ENCODE results near the gene PACS1. TPM values are rescaled to one million over a fixed set of nuclear protein-coding genes. Genes with fewer than 3 reads are reported as not detected.

PACS1 gene
- total and polyA plus RNA-seq, 2 donors: 9.2 to 29.5 TPM

DNA sequence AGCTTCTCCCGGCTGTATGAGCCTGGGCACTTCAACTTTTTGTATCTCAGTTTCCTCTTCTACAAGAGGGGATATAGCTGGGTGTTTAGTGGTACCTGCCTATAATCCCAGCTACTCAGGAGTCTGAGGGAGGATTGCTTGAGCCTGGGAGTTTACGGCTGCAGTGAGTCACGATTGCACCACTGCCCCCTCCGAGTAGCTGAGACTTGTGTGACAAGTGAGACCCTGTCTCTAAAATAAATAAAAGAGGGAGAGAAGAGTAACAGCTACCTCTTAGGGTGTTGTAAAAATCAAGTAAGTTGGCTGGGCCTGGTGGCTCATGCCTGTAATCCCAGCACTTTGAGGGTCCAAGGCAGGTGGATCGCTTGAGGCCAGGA is 33.8 kb upstream of the PACS1 start:
- Histone ChIP-seq H3K9me3 (ENCODE audit: control insufficient read depth in 2 of 2, insufficient read depth in 1 of 2, low read length in 1 of 2) (peaks cover 0 to 11% of the 10 kb centered on the region in 2 donors), H3K36me3 (ENCODE audit: control insufficient read depth in 2 of 2, insufficient read depth in 2 of 2, low read length in 1 of 2) (no peaks in the 10 kb centered on the region), H3K4me3 (ENCODE audit: low read length in 2 of 2) (no peak overlapping the region), H3K27ac (ENCODE audit: low read depth in 1 of 2, low read length in 1 of 2) (no peak overlapping the region), H3K4me1 (ENCODE audit: control insufficient read depth in 2 of 2, insufficient read depth in 2 of 2, low read length in 2 of 2) (no peaks in the 10 kb centered on the region), H3K27me3 (ENCODE audit: control insufficient read depth in 2 of 2, insufficient read depth in 1 of 2, low read length in 1 of 2) (peaks cover 0 to 4% of the 10 kb centered on the region in 2 donors)
- 94% methylated on average over 5 of the region's 5 CpGs for WGBS
- DNase-seq (ENCODE audit: low read depth in 6 of 9, low spot score in 9 of 9): no peak

DNA sequence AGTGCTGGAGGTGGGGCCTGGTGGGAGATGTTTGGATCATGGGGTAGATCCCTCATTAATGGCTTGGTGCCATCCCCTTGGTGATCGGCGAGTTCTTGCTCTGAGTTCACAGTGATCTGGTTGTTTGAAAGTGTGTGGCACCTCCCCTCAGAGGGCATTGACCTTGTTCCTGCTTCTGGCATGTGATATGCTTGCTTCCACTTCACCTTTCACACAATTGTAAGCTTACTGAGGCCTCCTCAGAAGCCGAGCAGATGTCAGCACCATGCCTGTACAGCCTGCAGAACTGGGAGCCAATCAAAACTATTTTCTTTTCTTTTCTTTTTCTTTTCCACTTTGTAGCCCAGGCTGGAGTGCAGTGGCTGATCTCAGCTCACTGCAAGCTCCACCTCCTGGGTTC is 32.7 kb upstream of the PACS1 start:
- Histone ChIP-seq H3K4me3 (ENCODE audit: low read length in 2 of 2) (no peak overlapping the region), H3K27ac (ENCODE audit: low read depth in 1 of 2, low read length in 1 of 2) (no peak overlapping the region), H3K4me1 (ENCODE audit: control insufficient read depth in 2 of 2, insufficient read depth in 2 of 2, low read length in 2 of 2) (no peaks in the 10 kb centered on the region), H3K27me3 (ENCODE audit: control insufficient read depth in 2 of 2, insufficient read depth in 1 of 2, low read length in 1 of 2) (peaks cover 0 to 3% of the 10 kb centered on the region in 2 donors), H3K9me3 (ENCODE audit: control insufficient read depth in 2 of 2, insufficient read depth in 1 of 2, low read length in 1 of 2) (peaks cover 0 to 11% of the 10 kb centered on the region in 2 donors), H3K36me3 (ENCODE audit: control insufficient read depth in 2 of 2, insufficient read depth in 2 of 2, low read length in 1 of 2) (no peaks in the 10 kb centered on the region)
- 94% methylated on average over 3 of the region's 3 CpGs for WGBS
- no peak for DNase-seq (ENCODE audit: low read depth in 6 of 9, low spot score in 9 of 9)

DNA sequence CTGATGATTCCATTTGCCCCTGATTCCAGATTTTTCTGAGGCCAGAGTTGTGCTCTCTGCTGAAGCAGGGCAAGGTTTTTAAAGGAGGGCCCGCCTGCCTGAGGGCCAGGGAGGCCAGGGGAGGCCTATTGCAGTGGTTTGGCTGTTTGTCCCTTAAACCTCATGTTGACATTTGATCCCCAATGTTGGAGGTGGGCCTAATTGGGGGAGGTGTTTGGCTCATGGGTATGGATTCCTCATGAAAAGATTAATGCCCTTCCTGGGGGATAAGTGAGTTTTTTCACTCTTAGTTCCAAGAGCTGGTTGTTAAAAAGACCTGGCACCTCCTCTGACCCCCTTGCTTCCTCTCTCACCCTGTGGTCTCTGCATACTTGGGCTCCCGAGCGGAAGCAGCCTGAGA is 30.3 kb upstream of the PACS1 start:
- no peaks in the 10 kb centered on the region for H3K36me3 ChIP-seq (ENCODE audit: control insufficient read depth in 2 of 2, insufficient read depth in 2 of 2, low read length in 1 of 2)
- H3K27me3 ChIP-seq (ENCODE audit: control insufficient read depth in 2 of 2, insufficient read depth in 1 of 2, low read length in 1 of 2): peaks cover 0 to 3% of the 10 kb centered on the region in 2 donors
- no peak for DNase-seq (ENCODE audit: low read depth in 6 of 9, low spot score in 9 of 9)
- WGBS: 97% methylated on average over 3 of the region's 3 CpGs
- no peak overlapping the region for H3K27ac ChIP-seq (ENCODE audit: low read depth in 1 of 2, low read length in 1 of 2)
- no peak overlapping the region for H3K4me3 ChIP-seq (ENCODE audit: low read length in 2 of 2)
- peaks cover 0 to 2% of the 10 kb centered on the region in 2 donors for H3K4me1 ChIP-seq (ENCODE audit: control insufficient read depth in 2 of 2, insufficient read depth in 2 of 2, low read length in 2 of 2)
- peaks cover 0 to 11% of the 10 kb centered on the region in 2 donors for H3K9me3 ChIP-seq (ENCODE audit: control insufficient read depth in 2 of 2, insufficient read depth in 1 of 2, low read length in 1 of 2)

DNA sequence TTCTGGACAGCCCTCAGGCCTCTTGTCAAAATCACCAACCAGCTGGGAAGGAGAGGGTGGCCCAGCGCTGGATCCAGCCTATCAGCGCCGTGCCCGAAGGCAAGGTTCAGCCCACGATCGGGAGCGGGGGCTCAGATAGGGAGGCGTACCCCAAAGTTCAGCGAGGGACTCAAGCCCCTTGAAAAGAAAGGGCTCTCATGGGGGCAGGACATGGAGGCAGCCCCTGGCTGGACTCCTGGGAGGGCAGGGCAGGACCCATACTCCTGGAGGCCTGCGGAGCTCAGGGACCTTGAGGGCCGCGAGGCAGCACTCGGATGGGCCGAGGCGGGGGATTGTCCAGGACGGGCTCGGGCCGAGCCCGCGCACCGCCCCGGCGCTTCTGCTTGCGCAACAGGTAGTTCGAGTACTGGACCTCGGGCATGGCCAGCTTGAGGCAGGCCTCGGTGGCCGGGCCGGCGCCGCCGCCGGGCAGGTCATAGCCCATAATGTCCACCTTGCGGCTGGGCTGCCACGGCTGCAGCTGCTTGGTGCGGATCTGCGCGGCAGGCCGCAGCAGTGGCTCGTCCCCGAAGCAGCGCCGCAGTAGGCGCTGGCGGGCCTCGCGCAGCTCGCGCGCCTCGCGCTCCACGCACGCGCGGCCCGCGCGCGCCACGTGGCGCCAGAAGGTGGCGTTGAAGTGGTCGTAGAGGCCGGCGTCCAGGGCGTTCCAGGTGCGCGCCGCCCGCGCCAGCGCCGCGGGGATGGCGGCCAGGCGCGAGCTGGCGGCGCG is 27.7 kb upstream of the PACS1 start:
- Histone ChIP-seq H3K4me3 (ENCODE audit: low read length in 2 of 2) (no peak overlapping the region), H3K4me1 (ENCODE audit: control insufficient read depth in 2 of 2, insufficient read depth in 2 of 2, low read length in 2 of 2) (peaks cover 5 to 9% of the 10 kb centered on the region in 2 donors), H3K9me3 (ENCODE audit: control insufficient read depth in 2 of 2, insufficient read depth in 1 of 2, low read length in 1 of 2) (peaks cover 0 to 2% of the 10 kb centered on the region in 2 donors), H3K27ac (ENCODE audit: low read depth in 1 of 2, low read length in 1 of 2) (no peak overlapping the region), H3K27me3 (ENCODE audit: control insufficient read depth in 2 of 2, insufficient read depth in 1 of 2, low read length in 1 of 2) (no peaks in the 10 kb centered on the region), H3K36me3 (ENCODE audit: control insufficient read depth in 2 of 2, insufficient read depth in 2 of 2, low read length in 1 of 2) (no peaks in the 10 kb centered on the region)
- WGBS: 97% methylated on average over 81 of the region's 81 CpGs
- no peak for DNase-seq (ENCODE audit: low read depth in 6 of 9, low spot score in 9 of 9)

DNA sequence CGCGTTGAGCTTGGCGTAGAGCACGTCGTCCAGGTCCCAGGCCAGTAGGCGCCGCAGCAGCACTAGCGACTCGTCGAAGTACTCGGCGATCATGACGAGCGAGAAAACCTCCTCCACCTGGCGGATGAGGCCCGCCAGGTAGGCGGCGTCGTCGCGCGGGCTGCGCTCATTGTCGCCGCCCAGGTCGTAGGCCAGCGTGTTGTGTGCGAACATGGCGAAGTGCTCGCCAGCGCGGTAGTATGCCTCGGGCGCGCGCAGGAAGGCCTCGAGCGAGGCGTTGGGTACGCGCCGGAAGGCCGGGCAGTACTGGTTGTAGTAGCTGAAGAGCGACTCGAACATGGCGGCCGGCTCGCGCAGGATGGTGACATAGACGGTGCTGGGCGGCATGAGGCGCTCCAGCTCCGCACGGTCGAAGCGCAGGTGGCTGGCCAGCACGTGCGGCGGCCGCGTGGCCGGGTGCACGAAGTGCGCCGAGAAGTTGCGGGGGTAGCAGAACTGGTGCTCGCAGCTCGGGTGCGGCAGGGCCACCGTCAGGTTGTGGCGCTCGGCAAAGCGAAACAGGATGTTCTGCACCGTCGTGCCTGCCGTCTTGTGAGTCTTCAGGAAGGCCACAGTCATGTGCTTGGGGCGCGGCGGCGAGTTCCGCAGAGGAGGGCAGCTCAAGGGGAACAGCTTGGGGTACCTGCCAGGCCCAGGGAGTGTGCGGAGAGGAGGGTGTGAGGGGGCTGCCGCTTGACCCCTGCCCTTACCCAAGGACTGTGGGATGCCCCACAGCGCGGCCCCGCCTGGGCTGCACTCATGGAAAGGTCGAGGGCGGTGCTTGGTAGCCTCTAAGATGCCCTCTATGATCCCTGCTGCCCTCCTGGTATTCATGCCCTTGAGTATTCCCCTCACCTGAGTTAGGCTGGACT is 26.8 kb upstream of the PACS1 start:
- 98% methylated on average over 88 of the region's 88 CpGs for WGBS
- Histone ChIP-seq H3K4me1 (ENCODE audit: control insufficient read depth in 2 of 2, insufficient read depth in 2 of 2, low read length in 2 of 2) (peaks cover 5 to 9% of the 10 kb centered on the region in 2 donors), H3K36me3 (ENCODE audit: control insufficient read depth in 2 of 2, insufficient read depth in 2 of 2, low read length in 1 of 2) (no peaks in the 10 kb centered on the region), H3K4me3 (ENCODE audit: low read length in 2 of 2) (no peak overlapping the region), H3K9me3 (ENCODE audit: control insufficient read depth in 2 of 2, insufficient read depth in 1 of 2, low read length in 1 of 2) (no peaks in the 10 kb centered on the region), H3K27ac (ENCODE audit: low read depth in 1 of 2, low read length in 1 of 2) (no peak overlapping the region), H3K27me3 (ENCODE audit: control insufficient read depth in 2 of 2, insufficient read depth in 1 of 2, low read length in 1 of 2) (peaks cover 0 to 5% of the 10 kb centered on the region in 2 donors)
- DNase-seq (ENCODE audit: low read depth in 6 of 9, low spot score in 9 of 9): no peak

DNA sequence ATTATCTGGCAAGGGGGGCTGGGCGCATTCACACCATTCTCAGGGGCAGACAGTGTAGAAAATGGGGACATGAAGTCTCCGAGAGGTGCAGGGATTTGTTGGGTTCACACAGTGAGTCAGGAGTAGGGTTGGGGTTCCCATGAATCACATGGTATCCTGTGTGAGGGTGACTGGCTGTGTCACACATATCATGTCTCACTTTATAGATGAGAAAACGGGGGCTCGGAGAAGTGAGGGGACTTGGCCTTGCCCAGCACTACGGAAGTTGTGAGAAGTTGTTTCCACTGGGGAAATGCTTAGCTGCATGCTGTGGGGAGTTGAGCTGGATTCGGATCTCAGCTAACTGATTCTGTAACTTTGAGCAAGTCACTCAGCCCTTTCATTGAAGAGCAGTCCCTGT is 25.3 kb upstream of the PACS1 start:
- Histone ChIP-seq H3K27me3 (ENCODE audit: control insufficient read depth in 2 of 2, insufficient read depth in 1 of 2, low read length in 1 of 2) (peaks cover 0 to 10% of the 10 kb centered on the region in 2 donors), H3K9me3 (ENCODE audit: control insufficient read depth in 2 of 2, insufficient read depth in 1 of 2, low read length in 1 of 2) (no peaks in the 10 kb centered on the region), H3K4me3 (ENCODE audit: low read length in 2 of 2) (no peak overlapping the region), H3K36me3 (ENCODE audit: control insufficient read depth in 2 of 2, insufficient read depth in 2 of 2, low read length in 1 of 2) (no peaks in the 10 kb centered on the region), H3K4me1 (ENCODE audit: control insufficient read depth in 2 of 2, insufficient read depth in 2 of 2, low read length in 2 of 2) (peaks cover 8 to 23% of the 10 kb centered on the region in 2 donors), H3K27ac (ENCODE audit: low read depth in 1 of 2, low read length in 1 of 2) (no peak overlapping the region)
- WGBS: 88% methylated on average over 6 of the region's 6 CpGs
- DNase-seq (ENCODE audit: low read depth in 6 of 9, low spot score in 9 of 9): no peak

DNA sequence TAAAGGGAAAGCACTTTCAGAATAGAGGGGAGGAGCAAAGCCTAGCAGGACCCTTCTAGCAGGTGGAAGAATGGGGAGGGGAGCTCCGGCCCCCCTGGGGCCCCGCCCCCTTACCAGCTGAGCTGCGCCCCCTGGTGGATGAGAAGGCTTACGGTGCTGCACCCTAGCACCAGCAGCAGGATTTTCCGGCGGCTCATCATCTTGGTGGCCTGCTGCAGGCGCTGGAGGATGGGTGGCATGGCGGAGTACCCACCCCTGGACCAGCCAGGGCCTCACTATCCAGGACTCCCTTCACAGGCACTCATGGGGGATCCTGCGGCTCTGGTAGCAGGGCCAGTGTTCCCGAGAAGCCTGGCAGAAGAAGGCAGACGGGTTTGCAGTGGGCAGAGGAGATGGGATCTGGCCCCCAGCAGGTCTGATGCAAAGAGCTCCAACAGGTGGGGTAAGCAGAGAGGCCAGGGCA is 24.9 kb upstream of the PACS1 start:
- Histone ChIP-seq H3K4me1 (ENCODE audit: control insufficient read depth in 2 of 2, insufficient read depth in 2 of 2, low read length in 2 of 2) (peaks cover 8 to 27% of the 10 kb centered on the region in 2 donors), H3K27me3 (ENCODE audit: control insufficient read depth in 2 of 2, insufficient read depth in 1 of 2, low read length in 1 of 2) (peaks cover 0 to 10% of the 10 kb centered on the region in 2 donors), H3K4me3 (ENCODE audit: low read length in 2 of 2) (no peak overlapping the region), H3K36me3 (ENCODE audit: control insufficient read depth in 2 of 2, insufficient read depth in 2 of 2, low read length in 1 of 2) (no peaks in the 10 kb centered on the region), H3K27ac (ENCODE audit: low read depth in 1 of 2, low read length in 1 of 2) (no peak overlapping the region), H3K9me3 (ENCODE audit: control insufficient read depth in 2 of 2, insufficient read depth in 1 of 2, low read length in 1 of 2) (no peaks in the 10 kb centered on the region)
- 22% methylated on average over 11 of the region's 11 CpGs for WGBS
- DNase-seq (ENCODE audit: low read depth in 6 of 9, low spot score in 9 of 9): peak in 6 of 9 donors; percentile 72 to 89 (median 80)

DNA sequence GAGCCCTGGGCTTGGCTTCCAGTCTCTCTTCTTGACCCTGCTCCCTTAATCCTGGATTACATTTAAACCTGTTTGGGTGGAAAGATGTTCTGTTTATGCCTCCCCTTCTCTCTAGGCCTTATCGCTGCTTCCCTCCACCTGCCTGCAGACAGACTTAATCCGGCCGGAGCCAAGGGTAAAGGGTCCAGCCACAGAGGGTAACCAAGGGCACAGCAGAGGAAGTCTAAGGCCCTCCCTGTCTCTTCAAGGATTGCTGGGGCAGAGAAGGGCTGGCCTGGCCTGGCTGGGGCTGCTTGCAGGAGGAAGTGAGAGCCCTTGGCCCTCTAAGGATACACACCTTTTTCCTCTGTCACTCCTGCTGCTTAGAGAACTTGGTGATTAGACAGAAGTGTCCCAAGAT is 23.2 kb upstream of the PACS1 start:
- WGBS: over 99% methylated on average over 3 of the region's 3 CpGs
- Histone ChIP-seq H3K4me1 (ENCODE audit: control insufficient read depth in 2 of 2, insufficient read depth in 2 of 2, low read length in 2 of 2) (peaks cover 8 to 40% of the 10 kb centered on the region in 2 donors), H3K27ac (ENCODE audit: low read depth in 1 of 2, low read length in 1 of 2) (no peak overlapping the region), H3K4me3 (ENCODE audit: low read length in 2 of 2) (no peak overlapping the region), H3K27me3 (ENCODE audit: control insufficient read depth in 2 of 2, insufficient read depth in 1 of 2, low read length in 1 of 2) (peaks cover 0 to 10% of the 10 kb centered on the region in 2 donors), H3K9me3 (ENCODE audit: control insufficient read depth in 2 of 2, insufficient read depth in 1 of 2, low read length in 1 of 2) (no peaks in the 10 kb centered on the region), H3K36me3 (ENCODE audit: control insufficient read depth in 2 of 2, insufficient read depth in 2 of 2, low read length in 1 of 2) (no peaks in the 10 kb centered on the region)
- DNase-seq (ENCODE audit: low read depth in 6 of 9, low spot score in 9 of 9): no peak

Measured in thymus (tissue), 11 donors.